GM10248 (cell line): Measurements from ENCODE around the gene KARS1.

Source experiments
- CTCF ChIA-PET: fragments of 300-600 bp; sonication (Branson Sonifier 250); formaldehyde crosslinking; extraction: SDS; loops from one replicate; lab custom pipeline; 2021; ENCODE audit warnings: antibody characterized with exemption; lab: Yijun Ruan, JAX
- POLR2A ChIA-PET: fragments of 350-650 bp; sonication (Branson Sonifier 250); formaldehyde crosslinking; extraction: SDS; loops from one replicate; lab custom pipeline; 2020; ENCODE audit warnings: antibody characterized with exemption; lab: Yijun Ruan, JAX
- DNase-seq: peaks from one replicate; pipeline ENCODE4 v3.0.0; 2012; ENCODE audit errors: extremely low spot score
- CTCF ChIP-seq: IDR thresholded peaks from 2 replicates; pipeline ENCODE4 v1.5.1; 2012; ENCODE audit warnings: mild to moderate bottlenecking, low read depth; ENCODE audit errors: extremely low read depth, missing control alignments, control extremely low read depth

KARS1 gene

GRCh38 chr16:75647112-75647491 is 363 bp downstream of the KARS1 start:
- POLR2A ChIA-PET = interaction anchor here (1.2 to 2.0 kb wide), 8 partner anchors 9 to 213 kb away, joined by 3 to 12 read pairs (median 5); partner anchors contain the start of genes ADAT1 and GABARAPL2
- TF ChIP-seq CTCF = no peak

GRCh38 chr16:75644240-75645012 is 3.0 kb downstream of the KARS1 start:
- no peak for DNase-seq

More at GRCh38 chr16:75647112-75647491, 363 bp downstream of the KARS1 start:
- CTCF ChIA-PET = interaction anchor here (0.9 to 2.6 kb wide), 8 partner anchors 9 to 413 kb away, joined by 3 to 12 read pairs (median 6); partner anchors contain the start of gene ADAT1
- DNase-seq = no peak

GRCh38 chr16:75640598-75640997 is 6.9 kb downstream of the KARS1 start:
- no peak for TF ChIP-seq CTCF
- POLR2A ChIA-PET = no interaction called here
- no peak for DNase-seq
- CTCF ChIA-PET = interaction anchor here (1.2 to 2.3 kb wide), 3 partner anchors 8 to 123 kb away, joined by 3 to 11 read pairs (median 5); partner anchors contain the start of gene ADAT1

More at GRCh38 chr16:75644240-75645012, 3.0 kb downstream of the KARS1 start:
- TF ChIP-seq CTCF = no peak
- POLR2A ChIA-PET = no interaction called here
- CTCF ChIA-PET = interaction anchor here (0.9 to 2.1 kb wide), 4 partner anchors 11 to 128 kb away, joined by 3 to 6 read pairs (median 3); no protein-coding TSS in a partner anchor

- ChIA-PET POLR2A (no interaction called here), CTCF (no interaction called here)
Observed at GRCh38 chr16:75635036-75635435, 12.4 kb downstream of the KARS1 start.

GRCh38 chr16:75632857-75633256 is 14.6 kb downstream of the KARS1 start:
- ChIA-PET POLR2A (interaction anchor here (0.6 to 0.7 kb wide), 2 partner anchors 9 to 648 kb away, joined by 8 read pairs; partner anchors contain the start of gene WDR59), CTCF (interaction anchor here (0.6 to 2.4 kb wide), 7 partner anchors 8 to 161 kb away, joined by 3 to 6 read pairs (median 3); no protein-coding TSS in a partner anchor)
- DNase-seq = no peak
- TF ChIP-seq CTCF = no peak

More at GRCh38 chr16:75635036-75635435, 12.4 kb downstream of the KARS1 start:
- DNase-seq = no peak
- no peak for TF ChIP-seq CTCF

GRCh38 chr16:75630052-75630451 is 17.4 kb downstream of the KARS1 start:
- no peak for TF ChIP-seq CTCF
- ChIA-PET POLR2A (interaction anchor here (2.1 kb wide), 1 partner anchor 17 kb away, joined by 5 read pairs; the partner anchor contains the start of genes KARS1 and TERF2IP), CTCF (interaction anchor here (1.1 kb wide), 1 partner anchor 113 kb away, joined by 4 read pairs; no protein-coding TSS in a partner anchor)
- DNase-seq = no peak
